ENCODE results near the gene SPTLC1.
"Not testable (repeated sequence)": the region's sequence is repeated elsewhere in the genome, so short reads cannot be mapped to it uniquely, and the experiment has no call there.

Gene SPTLC1

GRCh38 chr9:92115071-92115858 lies at the start of gene SPTLC1:
Gene SPTLC1 (minus strand): TSS chr9:92115413. CDS start chr9:92115370, 43 bp downstream.
- DNase-seq (ENCODE audit: low spot score), result peak; percentile 94

- DNase-seq (ENCODE audit: low spot score), result no peak
Measured at GRCh38 chr9:92164975-92165374, 49.8 kb upstream of the SPTLC1 start.

DNA sequence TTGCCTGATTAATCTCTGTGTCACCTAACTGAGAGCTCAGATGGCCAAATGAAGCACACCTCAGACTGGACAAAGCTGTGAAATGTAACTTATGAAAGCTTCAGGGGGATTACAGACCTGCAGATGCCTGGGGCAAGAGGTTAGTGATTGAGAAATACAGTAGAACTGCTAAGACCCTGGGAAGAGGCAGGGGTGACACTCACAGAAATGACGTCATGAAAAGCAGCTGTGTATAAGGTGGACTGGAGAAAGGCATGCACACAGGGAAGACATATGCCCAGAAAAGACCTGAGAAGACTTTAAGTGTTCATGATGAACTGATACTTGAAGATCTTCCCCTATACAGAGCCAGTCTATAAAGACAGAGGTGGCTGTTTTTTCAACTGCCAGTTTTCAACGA lies 49.3 kb upstream of the SPTLC1 start:
- DNase-seq (ENCODE audit: low spot score), result no peak

GRCh38 chr9:92163276-92163675 lies 48.1 kb upstream of the SPTLC1 start:
- DNase-seq (ENCODE audit: low spot score), result no peak

DNA sequence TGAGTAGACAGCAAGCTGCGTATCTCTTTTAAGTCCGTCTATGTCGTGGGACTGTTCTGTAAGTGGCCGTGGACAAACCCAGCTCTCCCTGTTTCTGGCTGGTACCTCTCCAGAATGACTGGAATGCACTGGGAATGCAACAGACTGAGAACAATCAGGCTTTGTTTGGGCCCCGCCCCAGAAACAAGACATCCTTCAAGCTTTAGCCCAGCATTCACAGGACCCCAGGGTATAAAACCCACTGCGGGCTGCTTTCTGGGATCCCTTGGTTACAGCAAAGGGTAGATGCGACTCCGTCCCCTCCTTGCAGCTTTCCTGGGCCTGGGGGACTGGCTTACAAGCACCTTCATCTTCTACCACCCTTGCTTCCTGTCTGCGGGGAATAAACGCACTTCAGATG lies 45.6 kb upstream of the SPTLC1 start:
- no peak for DNase-seq (ENCODE audit: low spot score)

DNA sequence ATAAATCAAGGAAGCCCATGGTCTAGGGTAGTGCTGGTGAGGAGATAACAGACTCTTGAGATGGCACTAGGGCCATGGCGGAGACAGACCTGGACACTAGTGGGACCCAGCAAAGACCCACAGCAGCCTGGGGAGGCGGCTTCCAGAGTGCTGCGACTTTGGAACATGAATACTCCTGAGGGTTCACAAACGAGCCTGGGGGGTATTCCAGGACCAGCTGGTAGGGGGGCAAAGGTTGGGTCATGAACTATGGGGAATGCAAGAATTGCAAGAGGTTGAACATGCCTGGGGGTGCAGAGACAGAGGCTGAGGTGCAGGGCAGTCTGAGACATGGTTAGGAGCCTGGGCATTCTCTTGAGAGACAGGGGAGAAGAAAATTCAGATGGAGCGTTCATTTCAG lies 43.8 kb upstream of the SPTLC1 start:
- no peak for DNase-seq (ENCODE audit: low spot score)

GRCh38 chr9:92158097-92158601 lies 42.9 kb upstream of the SPTLC1 start:
- no peak for DNase-seq (ENCODE audit: low spot score)

DNA sequence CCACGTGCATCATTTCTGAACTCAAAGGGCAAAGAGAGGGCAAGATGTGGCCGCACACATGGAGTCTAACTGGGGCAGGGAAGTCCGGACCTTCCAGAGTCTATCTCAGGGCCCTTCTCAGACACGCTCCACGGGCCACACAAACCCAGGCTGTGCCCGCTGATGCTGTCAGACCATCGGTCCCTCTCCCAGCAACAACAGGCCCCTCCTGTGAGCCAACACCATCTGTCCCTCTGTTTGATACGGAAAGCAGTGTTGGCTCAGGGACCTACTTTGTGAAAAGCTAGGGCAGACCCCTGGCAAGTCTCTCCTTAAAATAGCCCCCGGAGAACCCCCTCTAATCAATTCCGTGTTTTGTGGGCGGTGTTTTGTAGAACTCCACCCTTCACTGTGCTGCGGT lies 40.5 kb upstream of the SPTLC1 start:
- not testable (repeated sequence) for DNase-seq (ENCODE audit: low spot score)

GRCh38 chr9:92155221-92155620 lies 40.0 kb upstream of the SPTLC1 start:
- DNase-seq (ENCODE audit: low spot score), result no peak

DNA sequence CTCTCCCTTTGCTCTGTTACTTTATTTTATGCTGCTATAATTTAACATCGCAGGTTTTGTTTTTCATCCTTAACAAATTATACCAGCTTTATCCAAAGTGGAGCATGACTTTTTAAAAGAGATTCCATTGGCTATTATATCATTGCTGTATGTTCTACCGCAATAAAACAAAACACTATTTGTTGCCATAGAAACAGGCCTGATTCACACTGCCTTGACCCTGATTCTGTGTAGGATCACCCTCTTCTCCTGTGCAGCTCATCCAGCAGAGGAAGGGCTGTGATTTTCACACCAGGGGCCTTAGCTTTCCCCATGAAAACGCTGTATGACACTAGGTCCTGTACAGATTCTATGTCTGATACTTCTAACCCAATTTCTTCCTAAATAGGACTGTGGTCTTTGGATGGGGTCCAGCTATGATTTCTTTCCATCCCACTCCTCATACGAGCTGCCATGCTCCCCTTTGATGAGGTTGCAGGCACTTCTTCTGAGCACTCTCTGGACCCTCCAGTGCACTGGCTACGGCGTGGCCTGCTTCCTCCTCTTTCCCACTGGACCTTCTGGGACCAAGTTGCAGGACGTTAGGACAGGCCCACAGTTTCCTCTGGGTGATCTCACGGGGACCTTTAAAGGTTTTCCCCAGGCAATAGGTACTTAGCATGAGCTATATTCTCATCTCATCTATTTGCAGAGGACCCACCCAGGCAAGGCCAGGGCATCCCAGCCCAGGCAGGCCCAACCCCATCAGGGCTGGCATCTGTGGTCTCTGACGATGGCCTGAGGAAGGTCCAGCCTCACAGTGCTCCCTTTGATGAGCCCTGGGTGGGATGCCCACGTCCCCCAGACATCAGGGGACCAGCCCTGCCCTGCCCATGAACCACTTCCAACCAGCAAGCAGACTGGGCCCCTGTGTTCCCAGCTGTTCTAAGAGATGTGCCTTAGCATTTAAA lies 38.5 kb upstream of the SPTLC1 start:
- DNase-seq (ENCODE audit: low spot score), result not testable (repeated sequence)

DNA sequence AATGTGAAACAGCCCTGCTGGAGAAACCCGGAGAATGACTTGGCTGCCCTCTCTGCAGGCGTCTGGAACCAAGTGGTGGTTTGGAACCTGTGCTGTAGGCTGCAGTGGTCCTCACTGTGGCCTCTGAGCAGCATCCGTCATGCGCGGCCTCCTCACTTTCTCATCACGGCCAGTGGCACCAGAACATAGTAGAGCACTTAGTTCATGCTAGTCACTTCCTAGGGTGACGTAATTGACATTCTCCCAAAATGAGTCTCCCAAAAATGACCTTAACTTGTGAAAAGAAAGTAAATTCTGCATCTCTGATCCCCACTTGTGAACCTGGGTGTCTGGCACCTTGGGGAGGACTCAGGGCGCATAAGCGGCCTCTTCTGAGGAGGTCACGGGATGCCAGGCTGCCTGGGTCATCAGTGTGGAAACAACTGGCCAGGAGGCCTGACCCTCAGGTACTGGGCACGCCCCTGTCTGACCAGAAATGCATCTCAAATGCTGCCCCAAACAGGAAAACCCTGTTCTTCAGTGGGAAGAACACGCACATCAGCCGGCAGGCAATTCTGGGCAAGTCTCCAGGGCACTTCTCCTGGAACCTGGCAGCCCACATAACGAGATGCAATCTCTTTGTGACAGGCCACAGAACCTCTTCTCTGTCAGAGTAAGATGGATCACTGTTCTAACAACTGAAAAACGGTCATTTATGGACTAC lies 36.6 kb upstream of the SPTLC1 start:
- no peak for DNase-seq (ENCODE audit: low spot score)

DNA sequence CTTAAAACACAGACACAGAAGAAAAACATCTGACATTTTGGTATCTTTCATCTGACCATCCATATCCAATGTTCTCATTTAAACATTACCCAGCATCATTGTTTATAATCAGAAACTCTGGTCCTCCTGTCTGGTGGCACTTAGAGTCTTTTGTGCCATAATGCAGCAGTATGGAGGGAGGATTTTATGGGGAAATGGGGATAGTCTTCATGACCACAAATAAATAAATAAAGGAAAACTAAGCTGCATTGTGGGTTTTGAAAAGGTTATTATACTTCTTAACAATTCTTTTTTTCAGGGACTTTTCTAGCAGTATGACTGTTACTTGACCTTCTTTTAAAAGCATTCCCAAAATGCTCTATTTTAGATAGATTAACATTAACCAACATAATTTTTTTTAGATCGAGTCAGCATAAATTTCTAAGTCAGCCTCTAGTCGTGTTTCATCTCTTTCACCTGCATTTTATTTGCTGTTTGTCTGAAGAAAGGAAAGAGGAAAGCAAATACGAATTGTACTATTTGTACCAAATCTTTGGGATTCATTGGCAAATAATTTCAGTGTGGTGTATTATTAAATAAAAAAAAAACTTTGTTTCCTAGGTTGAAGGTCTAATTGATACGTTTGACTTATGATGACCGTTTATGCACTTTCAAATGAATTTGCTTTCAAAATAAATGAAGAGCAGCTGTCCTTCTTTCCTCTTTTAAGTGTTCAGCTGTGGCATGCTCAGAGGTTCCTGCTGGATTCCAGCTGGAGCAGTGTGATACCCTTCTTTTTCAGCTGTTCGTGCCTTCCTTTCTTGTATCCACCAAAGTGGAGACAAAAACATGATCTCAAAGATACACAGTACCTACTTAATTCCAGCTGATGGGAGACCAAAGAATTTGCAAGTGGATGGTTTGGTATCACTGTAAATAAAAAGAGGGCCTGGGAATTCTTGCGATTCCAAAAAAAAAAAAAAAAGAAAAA lies 35.6 kb upstream of the SPTLC1 start:
- DNase-seq (ENCODE audit: low spot score), result not testable (repeated sequence)

- no peak for DNase-seq (ENCODE audit: low spot score)
Measured at GRCh38 chr9:92147852-92148180, 32.6 kb upstream of the SPTLC1 start.

DNA sequence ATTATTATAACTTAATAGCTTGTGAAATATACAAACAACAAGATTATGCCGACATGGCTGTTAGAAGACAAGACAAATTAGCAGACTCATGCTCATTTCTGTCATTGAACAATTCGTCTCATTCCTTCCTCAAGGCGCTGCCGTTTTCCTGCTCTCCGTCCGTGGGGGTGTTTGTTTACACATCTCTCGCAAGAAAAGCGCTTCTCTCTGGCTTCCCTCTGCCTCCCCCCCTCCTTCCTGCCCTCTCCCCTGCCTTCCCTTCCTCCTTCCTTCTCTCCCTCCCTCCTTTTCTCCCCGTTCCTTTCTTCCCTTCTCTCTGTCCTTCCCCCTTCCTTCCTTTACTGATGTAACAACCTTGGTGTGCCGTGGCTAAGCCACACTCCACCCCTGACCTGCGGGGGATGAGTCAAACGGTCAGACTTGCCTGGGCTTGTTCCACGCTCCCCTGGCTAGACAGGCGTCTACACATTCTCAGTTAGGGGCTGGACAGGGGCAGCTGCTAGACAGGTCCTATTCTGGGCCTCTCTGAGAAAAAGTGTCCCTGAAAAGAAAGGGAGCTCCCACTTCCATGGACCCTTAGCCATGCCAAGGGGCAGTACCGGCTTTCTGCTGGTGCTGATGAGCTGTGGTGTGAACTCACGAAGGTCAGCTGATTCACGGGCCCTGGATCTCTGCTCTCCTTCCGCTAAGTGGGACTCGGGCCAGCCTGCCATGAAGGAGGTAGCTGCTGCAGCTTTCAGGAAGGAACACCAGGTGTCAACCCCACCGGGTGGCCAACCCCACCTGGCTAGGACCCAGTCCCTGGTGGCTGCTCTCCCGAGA lies 32.0 kb upstream of the SPTLC1 start:
- DNase-seq (ENCODE audit: low spot score), result peak; percentile 76

GRCh38 chr9:92146610-92147009 lies 31.4 kb upstream of the SPTLC1 start:
- no peak for DNase-seq (ENCODE audit: low spot score)

DNA sequence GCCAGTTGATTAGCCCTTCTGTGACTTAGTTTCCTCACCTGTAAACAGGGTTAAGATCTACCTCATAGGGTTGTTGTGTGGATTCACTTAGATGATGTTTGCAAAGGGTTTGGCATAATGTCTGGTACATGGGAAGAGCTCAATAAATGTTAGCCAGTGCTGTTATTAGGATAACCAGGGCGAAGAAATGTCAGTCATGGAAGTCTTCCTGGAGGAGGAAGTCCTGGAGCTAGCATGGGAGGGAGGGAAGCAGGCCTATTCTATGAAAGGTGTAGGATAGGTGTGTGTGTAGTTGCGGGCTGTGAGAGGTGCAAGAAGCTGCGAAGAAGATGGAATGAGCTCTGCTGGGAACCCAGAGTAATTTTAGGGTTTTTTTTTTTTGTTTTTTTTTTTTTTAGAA lies 30.6 kb upstream of the SPTLC1 start:
- not testable (repeated sequence) for DNase-seq (ENCODE audit: low spot score)

DNA sequence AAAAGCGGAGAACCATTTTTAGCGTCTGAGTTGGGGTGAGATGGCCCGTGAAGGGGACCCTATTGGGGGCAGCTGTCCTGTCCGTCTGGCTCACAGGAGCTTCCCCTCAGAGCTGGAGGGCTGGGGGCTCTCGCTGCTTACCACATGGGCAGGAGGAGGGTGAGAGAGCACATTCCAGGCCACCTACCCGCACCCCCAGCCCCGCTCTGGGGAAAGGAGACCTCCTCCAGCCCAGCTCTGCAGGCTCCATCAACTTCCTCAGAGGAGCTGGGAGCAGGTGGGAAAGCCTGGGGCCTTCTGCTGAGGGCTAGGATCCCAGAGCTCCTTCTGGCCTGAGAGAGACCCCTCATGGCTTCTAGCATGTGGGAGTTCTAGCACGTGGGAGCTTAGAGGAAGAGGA lies 27.1 kb upstream of the SPTLC1 start:
- DNase-seq (ENCODE audit: low spot score), result no peak

GRCh38 chr9:92141144-92142129 lies 26.2 kb upstream of the SPTLC1 start:
- no peak for DNase-seq (ENCODE audit: low spot score)

DNA sequence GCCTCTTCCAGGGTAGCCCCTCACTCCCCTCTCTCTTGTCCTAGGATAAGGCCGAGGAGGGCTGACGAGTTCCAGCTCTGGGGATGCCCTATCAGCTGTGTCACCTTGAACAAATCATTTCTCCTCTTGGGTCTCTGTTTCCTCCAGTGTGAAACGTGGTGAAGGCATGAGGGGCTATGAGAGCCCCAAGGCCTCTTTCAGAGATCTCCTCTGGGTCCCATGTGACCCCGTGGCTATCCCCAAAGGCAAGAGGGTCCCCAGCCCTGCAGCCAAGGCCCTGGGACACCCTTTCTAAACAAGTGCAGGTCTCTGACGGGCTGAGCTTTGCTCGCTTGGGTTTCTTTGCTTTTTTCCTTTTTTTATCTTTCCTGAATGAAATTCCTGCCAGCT lies 25.5 kb upstream of the SPTLC1 start:
- no peak for DNase-seq (ENCODE audit: low spot score)

All from kidney capillary endothelial cell (primary cell).